H1 (cell line): ENCODE results near the gene NLRP8. TPM values are rescaled to one million over a fixed set of nuclear protein-coding genes. Genes with fewer than 3 reads are reported as not detected.
A peak's percentile ranks its signal among the peaks of the same experiment; 100 is the strongest.

Source experiments
- CTCF ChIA-PET: fragments of 300-600 bp; sonication (Branson Sonifier 250); formaldehyde crosslinking; loops from one replicate; lab custom pipeline; 2021; ENCODE audit not compliant: partially characterized antibody; lab: Charles Lee
- POLR2A ChIA-PET: fragments of 300-600 bp; sonication (Branson Sonifier 250); formaldehyde crosslinking; loops from one replicate; lab custom pipeline; 2021; ENCODE audit warnings: inconsistent platforms; ENCODE audit not compliant: partially characterized antibody; lab: Charles Lee
- DNase-seq, 2 experiments: peaks; one replicate each; pipeline versions ENCODE4 v3.0.0 to v3.0.0-alpha.2; 2010 to 2022; ENCODE audit warnings: low spot score in 2 of 2, low read depth in 1 of 2, mixed read lengths in 1 of 2
- FAIRE-seq: peaks from 2 replicates; lab custom pipeline; 2011; peaks lifted over from hg19 to GRCh38; lab: Jason Lieb, UNC
- H2AFZ ChIP-seq: 2 replicates; pipeline ENCODE4 v1.8.1; 2012; ENCODE audit warnings: low read length, inconsistent platforms
- H2AK5ac ChIP-seq: 2 replicates; pipeline ENCODE4 v1.6.1; 2013; ENCODE audit warnings: low read depth, low read length
- H2BK120ac ChIP-seq: replicated peaks from 2 replicates; pipeline ENCODE3; 2013; ENCODE audit warnings: low read depth, low read length, inconsistent platforms
- H2BK12ac ChIP-seq: 2 replicates; pipeline ENCODE4 v1.6.1; 2013; ENCODE audit warnings: low read depth, low read length
- H2BK15ac ChIP-seq: 2 replicates; pipeline ENCODE4 v1.6.1; 2013; ENCODE audit warnings: low read length
- H2BK20ac ChIP-seq: 2 replicates; pipeline ENCODE4 v1.6.1; 2013; ENCODE audit warnings: low read length
- H2BK5ac ChIP-seq: 2 replicates; pipeline ENCODE4 v1.6.1; 2013; ENCODE audit warnings: low read depth, low read length
- H3K14ac ChIP-seq: 2 replicates; pipeline ENCODE4 v1.6.1; 2013; ENCODE audit warnings: inconsistent platforms; ENCODE audit not compliant: insufficient read length
- H3K18ac ChIP-seq: 2 replicates; pipeline ENCODE4 v1.6.1; 2013; ENCODE audit warnings: low read length; ENCODE audit errors: extremely low read depth
- H3K23ac ChIP-seq: 2 replicates; pipeline ENCODE4 v1.6.1; 2013; ENCODE audit warnings: inconsistent platforms; ENCODE audit not compliant: insufficient read length
- H3K23me2 ChIP-seq: 2 replicates; pipeline ENCODE4 v1.6.1; 2013; ENCODE audit warnings: low read depth, low read length
- H3K27ac ChIP-seq: 2 replicates; pipeline ENCODE4 v1.6.1; 2011; ENCODE audit warnings: low read depth, low read length, inconsistent platforms
- H3K27me3 ChIP-seq, 4 experiments: replicated peaks in 1 of 4; 1 replicate in 1 of 4; 2 replicates in 3 of 4; pipeline versions ENCODE4 v1.6.1 to v1.8.1; 2011 to 2013; ENCODE audit warnings: low read length in 3 of 4, mild to moderate bottlenecking in 3 of 4, inconsistent platforms in 2 of 4, mixed read lengths in 2 of 4, moderate library complexity in 1 of 4; ENCODE audit not compliant: control insufficient read depth in 3 of 4, insufficient read depth in 3 of 4; ENCODE audit errors: extremely low read depth in 1 of 4
- H3K36me3 ChIP-seq, 4 experiments: 2 replicates each; pipeline versions ENCODE4 v1.6.1 to v1.8.1; 2011 to 2013; ENCODE audit warnings: mild to moderate bottlenecking in 4 of 4, low read length in 3 of 4, moderate library complexity in 2 of 4, control low read depth in 1 of 4, inconsistent platforms in 1 of 4; ENCODE audit not compliant: insufficient read depth in 4 of 4, control insufficient read depth in 2 of 4
- H3K4ac ChIP-seq: replicated peaks from 2 replicates; pipeline ENCODE3; 2013; ENCODE audit warnings: low read length, low read depth, mixed read lengths, inconsistent platforms; ENCODE audit not compliant: insufficient read length
- H3K4me1 ChIP-seq, 4 experiments: replicated peaks in 1 of 4; 1 replicate in 1 of 4; 2 replicates in 3 of 4; pipeline versions ENCODE4 v1.6.1 to v1.8.1; 2011 to 2013; ENCODE audit warnings: low read length in 3 of 4, inconsistent platforms in 2 of 4, mixed read lengths in 1 of 4; ENCODE audit not compliant: insufficient read depth in 4 of 4, control insufficient read depth in 3 of 4
- H3K4me2 ChIP-seq, 2 experiments: 2 replicates each; pipeline versions ENCODE4 v1.6.1 to v1.8.1; 2011 to 2013; ENCODE audit warnings: low read depth in 2 of 2, low read length in 2 of 2, control low read depth in 1 of 2, inconsistent platforms in 1 of 2, mild to moderate bottlenecking in 1 of 2; ENCODE audit not compliant: insufficient read depth in 1 of 2
- H3K4me3 ChIP-seq, 4 experiments: fragments of 200-600, 300-600 bp in 1 of 4; sonication (generic), shearing (Covaris generic), sonication (Bioruptor Twin) in 1 of 4; 2 replicates each; pipeline versions ENCODE4 v1.5.1 to v1.8.1; 2011 to 2016; ENCODE audit warnings: low read length in 4 of 4, low read depth in 3 of 4, control low read depth in 2 of 4, inconsistent platforms in 2 of 4, mild to moderate bottlenecking in 2 of 4, mixed read lengths in 1 of 4, moderate library complexity in 1 of 4; ENCODE audit not compliant: insufficient read depth in 2 of 4; ENCODE audit errors: extremely low read depth in 1 of 4
- H3K56ac ChIP-seq: replicated peaks from 2 replicates; pipeline ENCODE3; 2013; ENCODE audit warnings: low read depth, mild to moderate bottlenecking, mixed read lengths, low read length, inconsistent platforms; ENCODE audit not compliant: insufficient read length
- H3K79me1 ChIP-seq: 2 replicates; pipeline ENCODE4 v1.6.1; 2013; ENCODE audit warnings: low read depth, low read length, control low read depth
- H3K79me2 ChIP-seq, 2 experiments: 2 replicates each; pipeline versions ENCODE4 v1.6.1 to v1.8.1; 2012 to 2013; ENCODE audit warnings: low read length in 2 of 2, mild to moderate bottlenecking in 2 of 2, inconsistent platforms in 1 of 2; ENCODE audit not compliant: insufficient read depth in 2 of 2, control insufficient read depth in 1 of 2
- H3K9ac ChIP-seq, 4 experiments: replicated peaks in 1 of 4; 1 replicate in 1 of 4; 2 replicates in 3 of 4; pipeline versions ENCODE4 v1.6.1 to v1.8.1; 2011 to 2013; ENCODE audit warnings: low read depth in 3 of 4, low read length in 3 of 4, control low read depth in 2 of 4, mild to moderate bottlenecking in 2 of 4, moderate library complexity in 2 of 4, inconsistent platforms in 1 of 4; ENCODE audit errors: extremely low read depth in 1 of 4
- H3K9me3 ChIP-seq, 2 experiments: 2 replicates each; pipeline versions ENCODE4 v1.6.1 to v1.8.1; 2012 to 2013; ENCODE audit warnings: mild to moderate bottlenecking in 2 of 2, moderate library complexity in 2 of 2, control low read depth in 1 of 2, inconsistent platforms in 1 of 2, low read depth in 1 of 2, low read length in 1 of 2, mixed read lengths in 1 of 2; ENCODE audit not compliant: insufficient read depth in 2 of 2
- H4K20me1 ChIP-seq, 2 experiments: replicated peaks in 1 of 2; 2 replicates each; pipeline versions ENCODE3 to v1.8.1; 2011 to 2013; ENCODE audit warnings: inconsistent platforms in 2 of 2, low read length in 2 of 2, mild to moderate bottlenecking in 1 of 2; ENCODE audit not compliant: insufficient read depth in 2 of 2, control insufficient read depth in 1 of 2
- H4K5ac ChIP-seq: 2 replicates; pipeline ENCODE4 v1.6.1; 2013; ENCODE audit warnings: low read length, low read depth, mixed read lengths, inconsistent platforms; ENCODE audit not compliant: insufficient read length
- H4K8ac ChIP-seq: 2 replicates; pipeline ENCODE4 v1.8.0; 2013; ENCODE audit warnings: mild to moderate bottlenecking, moderate library complexity, low read length, inconsistent platforms; ENCODE audit not compliant: insufficient read depth; ENCODE audit errors: extremely low read depth
- H4K91ac ChIP-seq: replicated peaks from 2 replicates; pipeline ENCODE3; 2013; ENCODE audit warnings: low read length, mixed read lengths, inconsistent platforms; ENCODE audit not compliant: insufficient read length
- CBX5 ChIP-seq: fragments of 300-800, 300-1000 bp; sonication (generic); IDR thresholded peaks from 2 replicates; pipeline ENCODE4 v1.7.1; 2016; ENCODE audit warnings: antibody characterized with exemption, low read length, low read depth
- CTCF ChIP-seq, 3 experiments: IDR thresholded peaks; 1 replicate in 2 of 3; 2 replicates in 1 of 3; pipeline versions ENCODE4 v1.5.1 to v1.6.1; 2011; ENCODE audit warnings: low read length in 3 of 3, mild to moderate bottlenecking in 3 of 3, inconsistent platforms in 2 of 3, low read depth in 1 of 3, moderate library complexity in 1 of 3; ENCODE audit not compliant: insufficient read depth in 1 of 3; ENCODE audit errors: control extremely low read depth in 1 of 3
- WGBS, 2 experiments: shearing (Covaris generic) in 1 of 2; methylation state at CpG; one replicate each; pipeline versions ENCODE4 v1.1.6 to v1.1.7; 2013 to 2015; ENCODE audit warnings: low lambda C conversion rate in 2 of 2, mixed read lengths in 2 of 2, inconsistent platforms in 1 of 2, low coverage in 1 of 2, missing lambda C conversion rate in 1 of 2; ENCODE audit not compliant: insufficient replicate concordance in 2 of 2, insufficient coverage in 1 of 2, insufficient read length in 1 of 2; ENCODE audit errors: extremely low coverage in 1 of 2, missing lambda C conversion rate in 1 of 2; 5-methylcytosine and 5-hydroxymethylcytosine counted together
- polyA plus RNA-seq, 7 experiments: library from polyadenylated mRNA; depleted of rRNA in 3 of 7; stranded (reverse) in 5 of 7; unstranded in 2 of 7; fragments of >200 nt in 5 of 7; fragments of 200-250 nt in 2 of 7; gene quantifications; 1 replicate in 5 of 7; 2 replicates in 1 of 7; 4 replicates in 1 of 7; pipeline versions ENCODE4 v1.2.1 to v1.2.3, GENCODE V29; 2011 to 2013; ENCODE audit warnings: missing spikeins in 2 of 7, mixed read lengths in 2 of 7
- total RNA-seq: library from RNA; stranded (reverse); fragmentation: NEBNext Ultra II Directional; extraction: Animal tissue kit (Norgen Biotek cat#: 25700); gene quantifications from 2 replicates; pipeline ENCODE4 v1.2.1, GENCODE V29; 2021

Gene NLRP8
- total and polyA plus RNA-seq, 2 of the 8 experiments (the other 6 are each of a cell fraction or from before 2014, with no cell fraction given), result not detected

- Histone ChIP-seq H3K23ac (no peak overlapping the region), H3K4me1 (no peaks in the 10 kb centered on the region), H3K27ac (no peak overlapping the region), H2BK12ac (no peak overlapping the region), H3K27me3 (no peaks in the 10 kb centered on the region), H3K79me2 (no peaks in the 10 kb centered on the region), H3K4me2 (no peak overlapping the region), H3K18ac (no peak overlapping the region), H3K4ac (no peak overlapping the region), H4K91ac (no peak overlapping the region), H4K8ac (no peak overlapping the region), H4K20me1 (no peaks in the 10 kb centered on the region), H2BK5ac (no peak overlapping the region), H2AFZ (no peak overlapping the region), H3K23me2 (no peaks in the 10 kb centered on the region), H3K4me3 (no peak overlapping the region), H3K56ac (no peak overlapping the region), H3K9me3 (peaks cover 65% of the 10 kb centered on the region in 2 experiments), H2AK5ac (no peak overlapping the region), H3K79me1 (no peaks in the 10 kb centered on the region), H4K5ac (no peak overlapping the region), H3K9ac (no peak overlapping the region), H3K14ac (no peak overlapping the region), H2BK20ac (no peak overlapping the region), H2BK15ac (no peak overlapping the region), H3K36me3 (no peaks in the 10 kb centered on the region), H2BK120ac (no peak overlapping the region)
- WGBS, 2 experiments, result 68% methylated on average over 9 of the region's 9 CpGs; no CpG with 5 or more reads in 1 of the 2 experiments
- DNase-seq, result no peak
- ChIA-PET POLR2A (no interaction called here), CTCF (interaction anchor here (0.5 kb wide), 1 partner anchor 349 kb away, joined by 3 read pairs; no protein-coding TSS in a partner anchor)
- no peak for FAIRE-seq
- TF ChIP-seq CBX5, result no peak
- TF ChIP-seq CTCF (IDR thresholded peaks at IDR 0.05; ENCODE audit: control extremely low read depth in 1 of 3, insufficient read depth in 1 of 3, low read depth in 1 of 3, low read length in 3 of 3), result peak in 2 of 3 experiments; percentile 29 to 42; a peak in 2 of 4 replicates
These were observed 33.9 kb upstream of the NLRP8 start for GRCh38 chr19:55913643-55914268.
